Peyer's patch (tissue), 4 donors: ENCODE measurements around the gene FLNA.

Experiments used
- POLR2A ChIP-seq, 2 donors: fragments of 450-650 bp; IDR thresholded peaks; one replicate each; pipeline ENCODE4 v1.5.1; 2017; ENCODE audit warnings: antibody characterized with exemption in 2 of 2, mild to moderate bottlenecking in 2 of 2, moderate library complexity in 2 of 2
- TF ChIP-seq, protein P1 (sequence below), 6 experiments: fragments of 450-650 bp in 4 of 6; fragments of 200-600 bp in 2 of 6; sonication (generic) in 1 of 6; IDR thresholded peaks; one replicate each; pipeline ENCODE4 v1.5.1; 2017 to 2019; ENCODE audit warnings: antibody characterized with exemption in 6 of 6, mild to moderate bottlenecking in 3 of 6, moderate library complexity in 1 of 6

DNA sequence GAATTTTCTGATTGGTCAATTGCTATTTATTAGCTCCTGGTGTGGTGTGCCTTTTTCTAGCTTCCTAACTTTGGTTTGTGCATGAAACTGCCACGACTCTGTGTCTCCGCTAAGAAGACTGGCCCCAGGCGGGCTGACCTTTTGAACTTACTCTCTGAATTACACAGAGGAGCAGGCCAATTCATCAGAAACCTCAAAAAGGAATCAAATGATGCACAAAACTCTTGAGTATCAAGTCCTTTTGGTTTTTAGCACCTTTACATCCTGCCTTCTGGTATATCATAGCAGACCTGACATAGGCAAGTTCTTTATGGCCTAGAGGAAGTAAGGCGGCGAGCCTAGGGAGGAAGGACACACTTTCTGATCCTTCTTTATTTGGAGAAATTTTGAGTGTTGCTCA, 61.3 kb downstream of the FLNA start:
- TF ChIP-seq, protein P1, sequence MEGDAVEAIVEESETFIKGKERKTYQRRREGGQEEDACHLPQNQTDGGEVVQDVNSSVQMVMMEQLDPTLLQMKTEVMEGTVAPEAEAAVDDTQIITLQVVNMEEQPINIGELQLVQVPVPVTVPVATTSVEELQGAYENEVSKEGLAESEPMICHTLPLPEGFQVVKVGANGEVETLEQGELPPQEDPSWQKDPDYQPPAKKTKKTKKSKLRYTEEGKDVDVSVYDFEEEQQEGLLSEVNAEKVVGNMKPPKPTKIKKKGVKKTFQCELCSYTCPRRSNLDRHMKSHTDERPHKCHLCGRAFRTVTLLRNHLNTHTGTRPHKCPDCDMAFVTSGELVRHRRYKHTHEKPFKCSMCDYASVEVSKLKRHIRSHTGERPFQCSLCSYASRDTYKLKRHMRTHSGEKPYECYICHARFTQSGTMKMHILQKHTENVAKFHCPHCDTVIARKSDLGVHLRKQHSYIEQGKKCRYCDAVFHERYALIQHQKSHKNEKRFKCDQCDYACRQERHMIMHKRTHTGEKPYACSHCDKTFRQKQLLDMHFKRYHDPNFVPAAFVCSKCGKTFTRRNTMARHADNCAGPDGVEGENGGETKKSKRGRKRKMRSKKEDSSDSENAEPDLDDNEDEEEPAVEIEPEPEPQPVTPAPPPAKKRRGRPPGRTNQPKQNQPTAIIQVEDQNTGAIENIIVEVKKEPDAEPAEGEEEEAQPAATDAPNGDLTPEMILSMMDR (IDR thresholded peaks at IDR 0.05), result no peak
- TF ChIP-seq POLR2A (IDR thresholded peaks at IDR 0.05), result no peak
